Measurements from ENCODE around the gene NUP133.
"Not testable (repeated sequence)": the region's sequence is repeated elsewhere in the genome, so short reads cannot be mapped to it uniquely, and the experiment has no call there.

The NUP133 gene

GRCh38 chr1:229411434-229412055 is 96.6 kb downstream of the NUP133 start:
- no peak for DNase-seq

GRCh38 chr1:229410692-229411433 is 97.3 kb downstream of the NUP133 start:
- DNase-seq, result no peak

DNA sequence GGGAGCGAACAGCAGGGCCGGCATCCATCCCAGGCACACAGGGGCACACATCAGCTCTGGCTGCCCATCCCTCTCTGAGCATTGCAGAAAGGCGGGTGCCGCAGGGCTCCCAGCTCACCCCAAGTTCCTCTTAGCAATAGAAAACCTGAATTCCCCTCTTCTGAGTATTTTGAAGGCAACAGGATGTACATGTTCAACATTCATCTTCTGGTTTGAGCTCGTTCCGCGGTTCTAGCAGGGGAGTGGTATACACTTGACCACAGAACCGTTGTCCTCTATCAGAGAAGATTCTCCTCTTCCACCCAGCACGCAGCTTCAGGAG is 97.8 kb downstream of the NUP133 start:
- no peak for DNase-seq

- DNase-seq, result no peak
Measured at GRCh38 chr1:229409616-229410369, 98.3 kb downstream of the NUP133 start.

- DNase-seq, result no peak
Measured at GRCh38 chr1:229408458-229409037, 99.6 kb downstream of the NUP133 start.

DNA sequence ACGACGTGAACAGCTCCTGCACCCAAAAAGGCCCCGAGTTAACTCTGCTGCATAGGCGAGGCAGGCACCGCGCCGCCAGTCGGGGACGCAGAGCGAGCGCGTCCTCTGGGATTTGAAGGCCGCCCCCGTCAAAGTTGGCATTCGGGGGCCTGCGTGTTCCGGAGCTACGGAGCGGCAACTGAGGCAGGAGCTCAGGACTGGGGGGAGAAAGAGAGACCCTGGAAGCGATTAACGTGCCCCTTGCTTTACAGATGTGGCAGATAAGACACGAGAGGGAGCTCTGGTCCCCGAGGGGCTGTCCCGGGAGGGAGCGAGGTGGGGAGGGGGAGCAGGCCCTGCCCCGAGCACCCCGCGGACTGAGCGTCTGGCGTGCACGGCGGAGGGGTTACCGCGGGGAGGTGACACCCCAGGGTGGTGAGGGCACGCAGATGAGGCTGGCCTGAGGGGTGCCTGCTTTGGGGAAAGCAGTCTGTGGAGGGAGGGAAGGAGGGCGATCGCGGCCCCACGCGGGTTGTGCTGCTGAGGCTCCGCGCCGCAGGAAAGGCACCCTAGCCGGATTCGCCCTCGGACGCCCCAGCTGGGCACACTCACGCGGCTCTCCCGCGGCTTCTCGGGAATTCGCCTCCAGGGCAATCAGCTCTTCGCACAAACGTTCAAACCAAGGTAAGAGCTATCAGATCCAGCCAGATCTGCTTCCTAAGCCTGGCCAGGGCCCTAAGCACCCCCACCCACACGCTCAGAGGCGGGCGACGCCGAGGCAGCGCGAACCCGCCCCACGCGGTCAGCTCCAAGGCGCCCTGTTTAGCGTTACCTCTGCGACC is 100.7 kb downstream of the NUP133 start:
- DNase-seq, result no peak

GRCh38 chr1:229406798-229407197 is 101.3 kb downstream of the NUP133 start:
- no peak for DNase-seq

DNA sequence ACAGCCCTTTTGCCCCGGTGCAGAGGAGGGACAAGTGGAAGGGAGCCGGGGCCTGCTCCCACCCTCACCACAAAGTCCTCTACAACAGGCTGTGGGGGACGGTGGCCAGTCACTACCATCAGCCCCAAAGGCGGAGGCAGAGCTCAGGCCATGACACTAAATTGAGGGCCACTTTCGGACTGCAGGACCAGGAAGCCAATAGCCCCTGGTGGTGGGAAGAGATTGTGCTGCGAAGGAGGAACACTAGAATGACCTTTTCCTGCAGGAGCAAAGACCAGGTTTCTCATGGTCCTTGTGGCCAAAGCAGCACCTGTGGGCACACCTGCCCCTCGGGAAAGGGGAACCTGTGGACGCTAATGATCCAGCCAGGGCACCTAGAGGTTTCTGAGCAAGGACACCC is 104.6 kb downstream of the NUP133 start:
- DNase-seq, result no peak

GRCh38 chr1:229402993-229403392 is 105.1 kb downstream of the NUP133 start:
- no peak for DNase-seq

DNA sequence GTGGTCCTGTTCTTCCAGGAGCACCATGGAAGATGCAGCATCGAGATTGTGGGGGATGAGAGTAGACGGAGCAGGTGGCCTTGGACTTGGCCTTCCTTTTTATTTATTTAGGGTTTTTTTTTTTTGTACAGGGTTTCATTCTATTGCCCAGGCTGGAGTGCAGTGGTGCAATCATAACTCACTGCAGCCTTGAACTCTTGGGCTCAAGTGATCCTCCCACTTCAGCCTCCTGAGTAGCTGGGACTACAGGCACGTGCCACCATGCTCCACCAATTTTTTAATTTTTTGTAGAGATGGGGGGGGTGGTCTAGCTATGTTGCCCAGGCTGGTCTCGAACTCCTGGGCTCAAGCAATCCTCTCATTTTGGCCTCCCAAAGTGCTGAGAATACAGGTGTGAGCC is 105.8 kb downstream of the NUP133 start:
- not testable (repeated sequence) for DNase-seq

GRCh38 chr1:229397762-229398161 is 110.4 kb downstream of the NUP133 start:
- DNase-seq, result no peak

- no peak for DNase-seq
Measured at GRCh38 chr1:229396585-229397206, 111.4 kb downstream of the NUP133 start.

DNA sequence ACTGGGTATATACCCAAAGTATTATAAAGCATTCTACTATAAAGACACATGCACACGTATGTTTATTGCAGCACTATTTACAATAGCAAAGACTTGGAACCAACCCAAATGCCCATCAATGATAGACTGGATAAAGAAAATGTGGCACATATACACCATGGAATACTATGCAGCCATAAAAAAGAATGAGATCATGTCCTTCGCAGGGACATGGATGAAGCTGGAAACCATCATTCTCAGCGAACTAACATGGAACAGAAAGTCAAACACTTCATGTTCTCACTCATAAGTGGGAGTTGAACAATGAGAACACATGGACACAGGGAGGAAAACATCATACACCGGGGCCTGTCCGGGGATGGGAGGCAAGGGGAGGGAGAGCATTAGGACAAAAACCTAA is 113.6 kb downstream of the NUP133 start:
- not testable (repeated sequence) for DNase-seq

DNA sequence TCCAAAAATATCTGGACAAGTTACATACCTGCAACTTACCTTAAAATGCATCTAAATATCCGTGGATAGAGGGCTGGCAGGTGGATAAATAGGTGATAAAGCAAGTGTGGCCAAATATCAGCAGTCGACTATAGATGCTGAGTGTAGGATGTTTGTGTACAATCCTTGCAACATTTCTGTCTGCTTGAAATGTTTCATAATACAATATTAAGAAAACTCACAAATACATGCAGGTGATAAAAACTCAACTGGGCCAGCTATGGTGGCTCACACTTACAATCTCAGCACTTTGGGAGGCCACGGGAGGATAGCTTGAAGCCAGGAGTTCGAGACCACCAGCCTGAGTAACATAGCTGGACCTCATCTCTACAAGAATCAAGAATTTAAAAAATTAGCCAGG is 115.2 kb downstream of the NUP133 start:
- DNase-seq, result no peak

Measured in effector CD8-positive, alpha-beta T cell (primary cell).